Measurements from ENCODE around the gene GOLGA7B.

GOLGA7B gene
- 14.3 to 37.2 (median 24.3) reads per million in 4 donors for total RNA-seq

- peak; percentile 30 to 63 (median 52) for DNase-seq
Measured at GRCh38 chr10:97849687-97850402, at the start of gene GOLGA7B. Gene GOLGA7B, plus strand, starts transcription at chr10:97849843. Its CDS starts 461 bp downstream, at chr10:97850304.

- DNase-seq: no peak
Measured at GRCh38 chr10:97800474-97800873, 49.2 kb upstream of the GOLGA7B start.

- DNase-seq: no peak
Measured at GRCh38 chr10:97801422-97801821, 48.2 kb upstream of the GOLGA7B start.

- no peak for DNase-seq
Measured at GRCh38 chr10:97805096-97805884, 44.4 kb upstream of the GOLGA7B start.

GRCh38 chr10:97805949-97806348 lies 43.7 kb upstream of the GOLGA7B start:
- no peak for DNase-seq

- DNase-seq: no peak
Measured at GRCh38 chr10:97810446-97810845, 39.2 kb upstream of the GOLGA7B start.

- DNase-seq: no peak
Measured at GRCh38 chr10:97811958-97812357, 37.7 kb upstream of the GOLGA7B start.

- no peak for DNase-seq
Measured at GRCh38 chr10:97812696-97813095, 36.9 kb upstream of the GOLGA7B start.

- DNase-seq: no peak
Measured at GRCh38 chr10:97813311-97813710, 36.3 kb upstream of the GOLGA7B start.

GRCh38 chr10:97814996-97815395 lies 34.6 kb upstream of the GOLGA7B start:
- no peak for DNase-seq

GRCh38 chr10:97816609-97817008 lies 33.0 kb upstream of the GOLGA7B start:
- DNase-seq: no peak

GRCh38 chr10:97818572-97818971 lies 31.1 kb upstream of the GOLGA7B start:
- no peak for DNase-seq

- no peak for DNase-seq
Measured at GRCh38 chr10:97820096-97820704, 29.4 kb upstream of the GOLGA7B start.

GRCh38 chr10:97821308-97822038 lies 28.2 kb upstream of the GOLGA7B start:
- no peak for DNase-seq

GRCh38 chr10:97822261-97822687 lies 27.4 kb upstream of the GOLGA7B start:
- no peak for DNase-seq

- DNase-seq: no peak
Measured at GRCh38 chr10:97823734-97824133, 25.9 kb upstream of the GOLGA7B start.

GRCh38 chr10:97825020-97825760 lies 24.5 kb upstream of the GOLGA7B start:
- no peak for DNase-seq

GRCh38 chr10:97826892-97827291 lies 22.8 kb upstream of the GOLGA7B start:
- no peak for DNase-seq

- DNase-seq: no peak
Measured at GRCh38 chr10:97827702-97828291, 21.8 kb upstream of the GOLGA7B start.

- DNase-seq: peak in 1 of 5 donors; percentile 40
Measured at GRCh38 chr10:97828721-97829120, 20.9 kb upstream of the GOLGA7B start.

GRCh38 chr10:97830064-97830463 lies 19.6 kb upstream of the GOLGA7B start:
- no peak for DNase-seq

- DNase-seq: no peak
Measured at GRCh38 chr10:97831259-97831658, 18.4 kb upstream of the GOLGA7B start.

Measured in T-helper 1 cell (primary cell).